ENCODE results near the gene CDCA7L. TPM values are rescaled to one million over a fixed set of nuclear protein-coding genes. Genes with fewer than 3 reads are reported as not detected.

CDCA7L gene
- total RNA-seq, 4 donors from 2014 or later: 0.88 to 6.7 (median 1.8) TPM

DNA sequence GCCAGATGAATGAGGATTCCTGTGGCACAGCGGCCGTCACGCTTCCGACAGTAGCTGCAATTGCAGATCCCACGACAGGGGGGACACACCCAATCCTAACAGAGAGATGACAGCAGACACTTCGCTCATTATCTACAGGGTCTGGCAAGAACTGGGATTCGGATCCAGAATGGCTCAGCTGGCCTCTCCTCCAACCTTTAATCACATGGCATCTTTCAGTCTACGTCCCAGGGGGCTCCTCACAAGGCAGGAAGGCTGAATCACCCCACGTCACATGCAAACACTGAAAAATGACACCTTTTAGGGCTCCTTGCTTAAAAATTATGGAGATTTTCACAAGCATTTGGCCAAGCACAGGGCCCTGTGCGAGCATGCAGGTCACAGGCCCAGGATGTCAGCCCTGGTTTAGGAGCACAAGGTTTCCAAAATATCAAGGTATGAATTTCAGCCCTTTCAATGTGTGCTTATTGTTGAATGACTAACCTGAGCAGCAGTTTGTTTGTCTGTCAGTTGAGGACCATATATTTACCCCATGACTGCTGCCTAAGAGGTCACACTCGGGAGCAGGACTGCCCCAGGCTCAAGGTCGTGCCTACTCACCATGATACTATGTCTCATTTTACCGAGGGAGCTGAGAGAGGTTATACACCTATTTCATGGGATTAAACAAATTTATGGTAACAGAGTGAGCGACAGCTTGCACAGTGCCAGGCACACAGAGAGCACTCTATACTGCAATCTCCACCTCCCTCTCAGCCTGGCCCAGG is 42.5 kb downstream of the CDCA7L start:
- Histone ChIP-seq H3K27me3 (no peaks in the 10 kb centered on the region), H3K36me3 (peaks cover 0 to 21% of the 10 kb centered on the region in 2 donors), H3K4me3 (no peak overlapping the region), H3K4me1 (no peaks in the 10 kb centered on the region), H3K27ac (no peak overlapping the region), H3K9me3 (no peaks in the 10 kb centered on the region)
- in situ Hi-C loops (cut with MboI; ENCODE audit: low sequenced_read_pairs in 4 of 4): no loop called here
- intact Hi-C loops (cut with DNase I; ENCODE audit: low total_unique reads): no loop called here
- no peak for DNase-seq
- no peak for ATAC-seq
- TF ChIP-seq, protein P1, sequence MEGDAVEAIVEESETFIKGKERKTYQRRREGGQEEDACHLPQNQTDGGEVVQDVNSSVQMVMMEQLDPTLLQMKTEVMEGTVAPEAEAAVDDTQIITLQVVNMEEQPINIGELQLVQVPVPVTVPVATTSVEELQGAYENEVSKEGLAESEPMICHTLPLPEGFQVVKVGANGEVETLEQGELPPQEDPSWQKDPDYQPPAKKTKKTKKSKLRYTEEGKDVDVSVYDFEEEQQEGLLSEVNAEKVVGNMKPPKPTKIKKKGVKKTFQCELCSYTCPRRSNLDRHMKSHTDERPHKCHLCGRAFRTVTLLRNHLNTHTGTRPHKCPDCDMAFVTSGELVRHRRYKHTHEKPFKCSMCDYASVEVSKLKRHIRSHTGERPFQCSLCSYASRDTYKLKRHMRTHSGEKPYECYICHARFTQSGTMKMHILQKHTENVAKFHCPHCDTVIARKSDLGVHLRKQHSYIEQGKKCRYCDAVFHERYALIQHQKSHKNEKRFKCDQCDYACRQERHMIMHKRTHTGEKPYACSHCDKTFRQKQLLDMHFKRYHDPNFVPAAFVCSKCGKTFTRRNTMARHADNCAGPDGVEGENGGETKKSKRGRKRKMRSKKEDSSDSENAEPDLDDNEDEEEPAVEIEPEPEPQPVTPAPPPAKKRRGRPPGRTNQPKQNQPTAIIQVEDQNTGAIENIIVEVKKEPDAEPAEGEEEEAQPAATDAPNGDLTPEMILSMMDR (IDR thresholded peaks at IDR 0.05 in 4 of 5, conservative IDR thresholded peaks at IDR 0.05 in 1 of 5): no peak
- TF ChIP-seq POLR2A (IDR thresholded peaks at IDR 0.05): no peak

DNA sequence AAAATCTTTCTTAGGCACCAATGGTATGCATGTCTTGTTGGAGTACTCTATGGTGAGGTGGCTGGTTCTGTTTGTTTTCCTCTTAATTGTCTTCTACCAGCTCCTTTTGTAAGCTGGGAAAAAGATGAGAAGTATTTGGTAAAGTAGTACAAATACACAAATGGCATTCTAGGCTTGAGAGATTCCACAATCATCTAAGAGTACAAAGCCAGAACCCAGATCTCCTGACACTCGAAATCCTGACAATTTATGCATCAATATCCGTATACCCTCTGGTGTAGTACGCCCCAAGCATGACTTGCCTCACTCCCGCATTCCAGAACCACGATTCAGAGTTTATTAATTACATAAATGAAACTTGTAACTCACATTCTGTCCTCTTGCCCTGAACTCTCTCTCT is 43.5 kb downstream of the CDCA7L start:
- Histone ChIP-seq H3K4me1 (peaks cover 0 to 4% of the 10 kb centered on the region in 2 donors), H3K27me3 (no peaks in the 10 kb centered on the region), H3K27ac (no peak overlapping the region), H3K9me3 (no peaks in the 10 kb centered on the region), H3K4me3 (no peak overlapping the region), H3K36me3 (peaks cover 0 to 21% of the 10 kb centered on the region in 2 donors)
- TF ChIP-seq, protein P1 (IDR thresholded peaks at IDR 0.05 in 4 of 5, conservative IDR thresholded peaks at IDR 0.05 in 1 of 5): no peak
- TF ChIP-seq POLR2A (IDR thresholded peaks at IDR 0.05): no peak
- DNase-seq: no peak
- in situ Hi-C loops (cut with MboI; ENCODE audit: low sequenced_read_pairs in 4 of 4): no loop called here
- ATAC-seq: no peak
- intact Hi-C loops (cut with DNase I; ENCODE audit: low total_unique reads): no loop called here

DNA sequence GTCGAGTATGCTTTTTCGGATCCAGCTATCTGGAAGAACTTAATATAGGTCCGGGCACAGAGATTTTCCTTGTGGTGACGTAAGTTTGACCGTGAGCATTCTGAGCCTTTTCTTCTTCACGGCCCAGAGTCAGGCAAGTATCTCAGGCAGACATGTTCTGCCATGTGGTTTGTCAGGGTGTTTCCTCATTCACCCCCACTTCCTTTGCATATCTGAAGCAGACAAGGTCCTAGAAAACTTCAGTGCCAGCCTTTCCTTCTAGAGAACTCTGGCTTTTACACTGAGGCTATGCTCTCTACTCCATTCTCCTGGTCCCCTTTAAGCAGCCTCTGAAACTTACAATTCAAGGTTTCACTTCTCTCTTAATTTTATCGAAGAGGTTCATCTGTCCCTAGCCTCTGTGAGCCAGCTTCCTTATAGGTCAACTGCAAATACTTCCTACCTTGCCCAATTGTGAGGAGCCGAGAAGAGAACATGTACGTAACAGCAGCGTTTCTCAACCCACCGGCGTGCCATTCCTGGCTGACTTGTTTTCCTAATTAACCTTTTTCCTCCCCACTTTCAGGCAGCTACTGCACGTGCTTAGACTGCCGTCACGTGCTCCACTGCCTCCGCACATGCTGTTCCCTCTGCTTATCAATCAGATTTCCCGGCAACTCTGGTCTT is 47.3 kb downstream of the CDCA7L start:
- in situ Hi-C loops (cut with MboI; ENCODE audit: low sequenced_read_pairs in 4 of 4) (no loop called here), intact Hi-C loops (cut with DNase I; ENCODE audit: low total_unique reads) (no loop called here)
- no peaks in the 10 kb centered on the region for H3K36me3 ChIP-seq
- H3K9me3 ChIP-seq: no peaks in the 10 kb centered on the region
- no peak overlapping the region for H3K27ac ChIP-seq
- H3K4me3 ChIP-seq: no peak overlapping the region
- H3K4me1 ChIP-seq: peaks cover 0 to 6% of the 10 kb centered on the region in 2 donors
- DNase-seq (no peak), ATAC-seq (no peak)
- TF ChIP-seq, protein P1 (IDR thresholded peaks at IDR 0.05 in 4 of 5, conservative IDR thresholded peaks at IDR 0.05 in 1 of 5): no peak
- TF ChIP-seq POLR2A (IDR thresholded peaks at IDR 0.05): no peak
- no peaks in the 10 kb centered on the region for H3K27me3 ChIP-seq

DNA sequence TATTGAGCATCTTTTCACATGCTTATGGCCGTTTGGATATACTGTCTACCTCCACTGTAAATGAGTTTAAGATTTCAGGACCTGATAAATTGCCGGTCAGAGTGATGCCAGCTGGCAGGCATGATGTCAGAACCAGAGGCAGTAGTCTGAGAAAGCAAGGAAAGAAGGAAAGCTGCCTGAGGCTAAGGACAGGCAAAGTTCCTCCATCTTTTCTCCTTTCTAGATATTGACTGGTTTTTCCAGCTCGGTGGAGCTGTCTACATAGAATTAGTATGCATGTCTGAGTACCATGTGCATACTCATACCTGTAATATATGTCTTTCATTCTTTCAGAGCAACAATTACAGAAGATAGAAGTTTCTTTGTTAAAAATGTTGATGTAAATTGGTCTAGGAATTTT is 52.3 kb downstream of the CDCA7L start:
- DNase-seq: no peak
- TF ChIP-seq, protein P1 (IDR thresholded peaks at IDR 0.05 in 4 of 5, conservative IDR thresholded peaks at IDR 0.05 in 1 of 5): no peak
- no peak for TF ChIP-seq POLR2A (IDR thresholded peaks at IDR 0.05)
- Histone ChIP-seq H3K27me3 (no peaks in the 10 kb centered on the region), H3K4me3 (no peak overlapping the region), H3K4me1 (peaks cover 0 to 6% of the 10 kb centered on the region in 2 donors), H3K9me3 (no peaks in the 10 kb centered on the region), H3K27ac (no peak overlapping the region), H3K36me3 (no peaks in the 10 kb centered on the region)
- ATAC-seq: no peak
- intact Hi-C loops (cut with DNase I; ENCODE audit: low total_unique reads): no loop called here
- in situ Hi-C loops (cut with MboI; ENCODE audit: low sequenced_read_pairs in 4 of 4): no loop called here

Data from gastrocnemius medialis (tissue), 4 donors.